ENCODE data around the gene FBXO47.

Gene FBXO47, protein sequence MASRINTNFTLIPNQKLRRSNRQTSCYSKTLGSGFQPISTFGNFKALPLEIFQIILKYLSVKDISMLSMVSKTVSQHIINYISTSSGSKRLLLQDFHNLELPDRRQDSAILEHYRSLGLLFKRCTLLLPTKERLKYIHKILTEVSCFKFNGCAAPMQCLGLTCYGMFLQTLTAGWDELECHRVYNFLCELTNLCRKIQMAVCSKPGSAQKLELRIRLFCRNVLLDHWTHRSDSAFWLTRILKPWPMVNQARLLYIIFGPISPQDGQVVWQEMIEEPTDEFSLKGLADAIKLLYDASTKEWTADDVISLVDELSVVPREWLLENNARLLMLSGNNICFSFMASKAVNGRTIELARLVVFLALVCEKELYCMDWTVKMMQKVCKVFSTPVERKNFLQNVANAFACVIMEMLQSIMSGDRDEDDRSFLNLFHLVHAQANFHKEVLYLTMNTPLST

DNA sequence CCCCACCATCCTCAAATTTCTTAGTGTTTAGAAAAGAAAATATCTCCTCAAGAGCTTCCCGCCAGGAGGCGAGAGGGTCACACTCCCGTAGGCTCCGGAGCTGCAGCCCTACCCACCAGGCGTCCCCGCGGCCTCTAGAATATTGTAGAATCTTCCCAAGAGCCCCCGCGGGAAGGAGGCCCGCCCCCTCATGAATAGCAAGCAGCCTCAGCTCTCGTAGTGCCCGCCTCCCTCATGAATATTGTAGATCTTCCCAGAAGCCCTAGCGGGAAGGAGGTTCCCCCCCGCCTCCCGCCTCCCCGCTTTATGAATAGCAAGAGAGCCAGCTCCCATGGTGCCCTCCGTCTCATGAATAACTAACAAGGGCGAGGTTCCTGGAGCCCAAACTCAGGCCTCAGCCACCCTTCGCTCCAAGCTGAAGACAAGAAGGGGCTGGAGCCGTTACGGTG is at the start of gene FBXO47:
TSS of gene FBXO47 (minus strand) at position 114 of the 449 bp plus-strand sequence. CDS start 4,378 bp downstream, outside the sequence.
- peak; percentile 78 to 84 for DNase-seq

- DNase-seq = no peak
These were observed 49.3 kb upstream of the FBXO47 start for GRCh38 chr17:39016193-39017153.

GRCh38 chr17:39015546-39015935 is 48.3 kb upstream of the FBXO47 start:
- no peak for DNase-seq

- DNase-seq = no peak
These were observed 47.8 kb upstream of the FBXO47 start for GRCh38 chr17:39014795-39015545.

DNA sequence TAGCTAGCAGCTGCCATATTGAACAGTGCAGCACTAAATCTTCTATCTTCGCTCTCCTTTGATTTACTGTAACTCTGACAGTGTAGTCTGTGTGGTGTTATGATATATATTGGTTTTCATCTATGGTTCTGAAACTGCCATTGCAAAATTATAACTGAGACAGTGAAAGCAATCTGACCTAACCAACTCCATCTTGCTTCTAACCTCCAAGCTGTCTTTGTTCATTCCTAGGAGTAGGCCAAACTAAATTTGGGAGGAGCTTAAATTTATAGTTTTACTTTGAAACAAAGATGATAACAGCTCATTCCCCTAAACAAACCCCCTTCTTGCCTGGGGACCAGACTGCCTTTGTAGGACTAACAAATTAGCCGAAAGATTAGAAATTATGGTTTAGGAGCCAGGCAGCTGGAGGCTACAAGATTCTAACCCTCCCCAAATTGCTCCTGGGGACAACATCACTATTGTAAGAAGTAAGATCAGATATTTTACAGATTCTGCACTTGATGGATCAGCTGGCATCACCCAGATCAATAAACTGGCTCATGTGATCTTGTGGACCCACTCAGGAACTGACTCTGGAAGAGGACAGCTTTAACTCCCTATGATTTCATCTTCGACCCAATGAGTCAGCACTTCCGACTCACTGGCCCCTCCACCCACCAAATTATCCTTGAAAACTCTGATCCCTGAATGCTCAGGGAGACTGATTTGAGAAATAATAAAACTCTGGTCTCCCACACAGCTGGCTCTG is 47.0 kb upstream of the FBXO47 start:
- no peak for DNase-seq

- DNase-seq = no peak
These were observed 45.5 kb upstream of the FBXO47 start for GRCh38 chr17:39012725-39013124.

DNA sequence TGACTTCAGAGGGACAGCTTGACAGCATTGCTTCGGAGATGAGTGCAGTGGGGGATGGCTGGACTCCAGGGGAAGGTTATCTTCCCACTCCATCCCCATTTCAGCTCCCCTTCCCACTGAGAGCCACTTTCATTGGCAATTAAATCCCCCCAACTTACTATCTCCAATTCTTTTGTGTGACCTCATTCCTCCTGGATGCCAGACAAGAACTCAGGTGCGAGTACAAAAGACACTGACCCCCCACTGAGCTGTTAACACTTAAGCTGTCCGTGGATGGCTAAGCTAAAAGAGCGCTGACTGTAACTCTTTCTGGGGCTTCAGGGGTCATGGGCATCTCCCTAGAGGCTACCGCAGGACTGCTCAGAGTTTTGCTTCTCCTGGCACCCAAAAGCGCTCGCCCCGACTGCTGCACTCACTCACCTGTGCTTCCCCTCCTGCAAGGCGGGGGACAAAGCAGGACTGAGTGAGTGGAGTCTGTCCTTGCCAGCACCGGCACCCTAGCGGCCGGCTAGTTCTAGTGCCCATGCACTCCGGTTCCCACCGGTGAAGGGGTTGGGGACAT is 44.8 kb upstream of the FBXO47 start:
- DNase-seq = no peak

DNA sequence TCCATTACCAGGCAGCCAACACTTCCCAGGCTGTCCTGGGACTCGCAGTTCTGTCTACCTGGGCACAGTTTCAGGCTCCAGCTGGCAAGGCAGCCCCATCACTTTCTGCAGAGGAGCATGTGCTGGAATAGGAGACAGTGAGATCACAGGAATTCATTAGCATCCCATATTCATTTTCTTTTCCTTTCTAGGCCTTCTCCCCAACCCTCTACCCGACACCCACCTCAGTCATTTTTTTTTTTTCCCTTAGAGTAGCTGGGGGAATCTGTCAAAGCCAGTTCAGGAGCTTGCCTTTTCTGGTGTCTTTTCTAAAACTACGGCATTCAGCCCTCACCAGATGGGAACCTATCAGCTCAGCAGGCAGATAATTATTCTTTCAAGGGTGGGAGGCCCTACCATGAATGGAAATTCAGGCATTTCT is 42.4 kb upstream of the FBXO47 start:
- no peak for DNase-seq

DNA sequence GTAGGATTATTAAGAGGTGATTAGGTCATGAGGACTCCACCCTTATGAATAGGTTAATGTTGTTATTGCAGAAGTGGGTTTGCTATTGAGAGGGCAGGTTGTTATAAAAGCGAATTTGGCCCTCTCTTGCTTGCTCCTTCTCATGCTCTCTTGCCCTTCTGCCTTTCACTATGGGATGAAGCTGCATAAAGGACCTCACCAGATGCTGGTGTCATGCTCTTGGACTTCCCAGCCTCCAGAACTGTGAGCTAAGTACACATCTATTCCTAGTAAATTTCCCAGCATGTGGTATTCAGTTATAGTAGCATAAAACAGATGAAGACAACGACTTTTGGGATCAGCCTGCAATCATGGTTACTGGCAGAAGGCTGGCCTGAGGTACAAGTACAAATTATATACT is 41.4 kb upstream of the FBXO47 start:
- DNase-seq = no peak

DNA sequence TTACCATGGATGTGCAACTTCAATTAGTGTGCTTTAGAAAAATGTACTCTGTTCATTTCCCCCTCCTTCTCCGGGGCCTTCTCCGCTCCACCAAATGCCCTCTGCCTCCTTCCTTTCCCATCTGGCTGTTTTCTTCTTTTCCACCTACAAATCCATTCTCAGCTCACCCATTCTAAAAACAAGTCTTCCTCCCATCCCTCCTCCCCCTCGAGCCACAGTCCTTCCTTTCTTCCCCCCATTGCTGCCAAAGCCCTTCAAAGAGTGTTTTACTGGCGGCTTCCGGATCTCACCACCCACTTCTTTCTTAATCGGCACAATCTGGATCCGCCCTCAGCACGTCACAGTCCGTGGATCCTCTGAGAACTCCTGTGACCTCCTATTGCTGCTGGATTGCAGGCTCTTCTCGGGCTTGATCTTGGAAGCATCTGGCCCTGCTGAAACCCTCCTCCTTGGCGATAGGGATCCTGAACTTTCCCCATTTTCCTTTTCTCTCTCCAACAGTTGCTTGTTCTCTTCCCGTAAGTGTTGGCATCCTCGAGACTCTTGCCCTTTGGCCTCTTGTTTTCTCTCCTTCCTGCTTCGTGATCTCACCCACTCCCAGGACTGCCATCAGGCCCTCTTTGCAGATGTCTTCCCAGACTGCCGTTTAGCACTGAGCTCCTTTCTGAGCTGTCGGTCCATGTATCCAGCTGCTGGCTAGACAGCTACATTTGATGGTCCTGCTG is 36.0 kb upstream of the FBXO47 start:
- DNase-seq = peak; percentile 31 to 53

GRCh38 chr17:39001703-39002637 is 34.8 kb upstream of the FBXO47 start:
- DNase-seq = no peak

- no peak for DNase-seq
These were observed 32.9 kb upstream of the FBXO47 start for GRCh38 chr17:39000021-39000601.

- no peak for DNase-seq
These were observed 29.6 kb upstream of the FBXO47 start for GRCh38 chr17:38996660-38997337.

DNA sequence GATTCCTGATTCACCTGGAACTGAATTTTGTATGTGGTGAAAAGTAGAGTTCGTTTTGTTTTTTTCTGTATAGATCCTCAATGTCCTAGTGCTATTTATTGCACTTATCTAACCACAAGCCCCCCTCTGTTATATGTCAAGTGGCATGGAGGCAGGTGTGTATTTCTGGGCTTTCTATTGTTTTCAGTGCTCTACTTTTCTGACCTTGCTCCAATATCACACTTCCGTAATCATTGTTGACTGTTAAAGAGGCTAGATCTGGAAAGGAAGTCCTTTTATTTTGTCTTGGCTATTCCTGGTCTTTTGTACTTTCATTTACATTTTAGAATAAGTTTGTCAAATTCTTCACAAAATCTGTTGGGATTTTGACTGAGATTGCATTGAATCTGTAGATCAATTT is 26.8 kb upstream of the FBXO47 start:
- DNase-seq = no peak

DNA sequence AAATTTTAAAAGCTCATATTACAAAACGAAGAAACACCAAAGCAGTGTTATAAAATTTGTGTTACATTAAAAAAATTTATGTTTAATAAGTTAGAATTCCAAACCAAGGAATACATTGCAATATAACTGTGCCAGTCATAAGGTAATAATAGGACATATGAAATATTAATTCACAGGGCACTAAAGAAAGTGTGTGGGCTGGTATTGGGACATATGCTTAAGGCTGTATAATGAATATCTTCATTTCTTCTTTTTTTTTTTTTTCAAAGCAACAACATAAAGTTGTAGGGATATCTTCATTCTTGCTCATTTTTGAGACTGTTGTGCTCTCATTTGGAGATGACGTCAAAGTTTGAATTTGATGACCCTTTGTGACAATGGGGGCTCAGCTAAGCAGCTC is 17.5 kb upstream of the FBXO47 start:
- DNase-seq = no peak

GRCh38 chr17:38982858-38983746 is 15.9 kb upstream of the FBXO47 start:
- DNase-seq = peak; percentile 23 to 46

DNA sequence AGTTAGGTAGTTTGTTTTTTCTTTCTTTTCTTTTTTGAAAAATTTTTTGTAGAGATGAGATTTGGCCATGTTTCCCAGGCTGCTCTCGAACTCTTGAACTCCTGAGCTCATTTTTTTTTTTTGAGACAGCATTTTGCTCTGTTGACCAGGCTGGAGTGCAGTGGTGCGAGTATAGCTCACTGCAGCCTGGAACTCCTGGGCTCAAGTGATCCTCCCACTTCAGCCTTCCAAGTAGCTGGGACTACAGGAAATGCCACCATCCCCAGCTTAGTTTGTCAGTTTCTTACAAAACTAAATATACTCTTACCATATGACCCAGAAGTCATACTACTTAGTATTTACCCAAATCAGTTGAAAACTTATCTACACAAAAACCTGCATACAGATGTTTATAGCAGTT is 14.4 kb upstream of the FBXO47 start:
- DNase-seq = no peak
